ENCODE measurements around the gene ROBO3.

The ROBO3 gene

GRCh38 chr11:124865181-124865901 is at the start of gene ROBO3:
Gene ROBO3, plus strand, starts transcription at chr11:124865432. Its CDS starts 146 bp downstream, at chr11:124865578.
- no peak for DNase-seq

GRCh38 chr11:124817036-124817435 is 48.2 kb upstream of the ROBO3 start:
- no peak for DNase-seq

- no peak for DNase-seq
These were observed 43.1 kb upstream of the ROBO3 start for GRCh38 chr11:124821995-124822730.

GRCh38 chr11:124823512-124824376 is 41.5 kb upstream of the ROBO3 start:
- DNase-seq, result no peak

- no peak for DNase-seq
These were observed 39.4 kb upstream of the ROBO3 start for GRCh38 chr11:124825876-124826275.

GRCh38 chr11:124829986-124830385 is 35.2 kb upstream of the ROBO3 start:
- no peak for DNase-seq

GRCh38 chr11:124830749-124831148 is 34.5 kb upstream of the ROBO3 start:
- DNase-seq, result no peak

- no peak for DNase-seq
These were observed 33.3 kb upstream of the ROBO3 start for GRCh38 chr11:124831897-124832296.

- DNase-seq, result no peak
These were observed 32.7 kb upstream of the ROBO3 start for GRCh38 chr11:124832571-124832970.

GRCh38 chr11:124834526-124835180 is 30.6 kb upstream of the ROBO3 start:
- DNase-seq, result no peak

- DNase-seq, result no peak
These were observed 29.3 kb upstream of the ROBO3 start for GRCh38 chr11:124835918-124836317.

GRCh38 chr11:124837491-124837856 is 27.8 kb upstream of the ROBO3 start:
- no peak for DNase-seq

- no peak for DNase-seq
These were observed 26.5 kb upstream of the ROBO3 start for GRCh38 chr11:124838805-124839127.

- no peak for DNase-seq
These were observed 25.9 kb upstream of the ROBO3 start for GRCh38 chr11:124839128-124839971.

GRCh38 chr11:124839972-124840621 is 25.1 kb upstream of the ROBO3 start:
- DNase-seq, result no peak

- DNase-seq, result no peak
These were observed 24.6 kb upstream of the ROBO3 start for GRCh38 chr11:124840666-124841065.

GRCh38 chr11:124841201-124841600 is 24.0 kb upstream of the ROBO3 start:
- no peak for DNase-seq

GRCh38 chr11:124841840-124842239 is 23.4 kb upstream of the ROBO3 start:
- no peak for DNase-seq

GRCh38 chr11:124842305-124842704 is 22.9 kb upstream of the ROBO3 start:
- DNase-seq, result no peak

GRCh38 chr11:124843616-124843910 is 21.7 kb upstream of the ROBO3 start:
- DNase-seq, result no peak

GRCh38 chr11:124844664-124845079 is 20.6 kb upstream of the ROBO3 start:
- DNase-seq, result no peak

Data from right forelimb (tissue), 1 donor.